VCaP (cell line): Measurements from ENCODE around the gene SUV39H2.

Source experiments
- H3K27ac ChIP-seq: fragments of 450-650 bp; 2 replicates; pipeline ENCODE4 v1.5.1; 2017
- CTCF ChIP-seq: fragments of 450-650 bp; conservative IDR thresholded peaks from 2 replicates; pipeline ENCODE4 v1.5.1; 2017; ENCODE audit warnings: mild to moderate bottlenecking, moderate library complexity

SUV39H2 gene

GRCh38 chr10:14917827-14918226, 39.2 kb downstream of the SUV39H2 start:
- no peak overlapping the region for H3K27ac ChIP-seq
- no peak for TF ChIP-seq CTCF

DNA sequence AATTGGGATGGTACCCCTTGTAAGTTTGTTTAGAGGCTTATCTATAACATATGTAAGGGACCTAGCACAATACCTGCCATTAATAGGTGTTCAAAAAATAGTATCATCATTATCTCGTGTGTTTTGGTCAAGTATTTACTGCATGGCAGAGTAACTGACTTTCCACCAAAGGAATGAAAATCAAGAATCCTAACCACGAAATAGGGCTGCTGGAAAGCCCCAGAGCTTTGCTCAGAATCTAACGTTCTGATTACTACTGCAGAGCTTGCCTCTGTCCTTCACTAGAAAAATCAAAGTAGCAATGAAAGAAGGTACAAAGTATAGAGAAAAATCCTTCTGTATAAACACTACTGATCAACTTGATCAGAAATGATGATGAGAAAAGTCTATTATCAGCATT, 40.3 kb downstream of the SUV39H2 start:
- H3K27ac ChIP-seq = no peak overlapping the region
- TF ChIP-seq CTCF = no peak

DNA sequence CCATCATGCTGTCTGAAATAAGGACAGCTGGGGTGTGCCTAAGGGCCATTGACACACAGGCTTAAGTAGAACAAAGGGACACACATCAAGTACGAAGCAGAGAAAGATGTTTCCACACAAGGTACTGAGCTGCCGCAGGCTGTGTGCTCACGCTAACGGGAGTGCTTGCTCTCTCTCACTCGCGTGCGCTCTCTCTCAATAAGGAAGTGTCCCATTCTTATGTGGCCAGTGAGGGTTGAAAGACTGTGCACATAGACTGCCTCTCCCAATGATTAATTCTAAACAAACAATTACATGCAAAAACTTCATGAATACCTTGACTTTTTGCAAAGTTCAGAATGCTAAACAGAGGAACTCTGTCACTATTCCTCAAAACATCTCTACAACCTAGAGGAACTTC, 45.3 kb downstream of the SUV39H2 start:
- no peak overlapping the region for H3K27ac ChIP-seq
- no peak for TF ChIP-seq CTCF

- H3K27ac ChIP-seq = no peak overlapping the region
- TF ChIP-seq CTCF = no peak
Measured at GRCh38 chr10:14925268-14925667, 46.6 kb downstream of the SUV39H2 start.

DNA sequence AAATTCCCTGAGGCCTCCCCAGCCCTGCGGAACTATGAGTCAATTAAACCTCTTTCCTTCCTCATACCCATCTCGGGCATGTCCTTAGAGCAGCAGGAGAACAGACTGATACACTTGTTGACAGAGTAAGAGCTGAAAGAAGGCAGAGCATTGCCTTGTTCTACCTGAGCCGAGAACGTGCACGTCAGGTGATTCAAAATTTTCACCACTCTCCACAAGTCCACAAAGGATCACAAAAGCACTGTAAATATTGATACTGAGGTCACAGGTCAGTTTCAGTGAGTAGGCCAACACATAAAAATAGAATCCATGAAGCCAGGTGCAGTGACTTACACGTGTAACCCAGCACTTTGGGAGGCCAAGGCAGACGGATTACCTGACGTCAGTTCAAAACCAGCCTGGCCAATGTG, 47.4 kb downstream of the SUV39H2 start:
- TF ChIP-seq CTCF = no peak
- H3K27ac ChIP-seq = no peak overlapping the region

GRCh38 chr10:14926722-14927416, 48.2 kb downstream of the SUV39H2 start:
- no peak for TF ChIP-seq CTCF
- no peak overlapping the region for H3K27ac ChIP-seq

DNA sequence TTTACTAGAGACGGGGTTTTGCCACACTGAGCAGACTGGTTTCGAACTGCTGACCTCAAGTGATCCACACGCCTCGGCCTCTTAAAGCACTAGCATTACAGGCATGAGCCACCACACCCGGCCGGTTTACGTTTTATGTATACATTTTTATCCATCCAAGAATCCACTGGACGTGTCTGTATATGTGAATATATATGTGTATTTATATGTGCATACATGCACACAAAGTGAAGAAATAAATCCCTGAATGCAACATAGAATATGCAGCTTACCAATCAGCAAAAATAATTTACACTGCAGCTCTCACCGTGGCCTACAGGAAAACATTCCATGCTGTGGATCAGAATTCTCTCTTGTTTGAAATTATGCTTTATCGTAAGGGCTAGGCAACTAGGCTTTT, 51.9 kb downstream of the SUV39H2 start:
- no peak for TF ChIP-seq CTCF
- no peak overlapping the region for H3K27ac ChIP-seq
